Activated CD4-positive, alpha-beta T cell treated with anti-CD3 and anti-CD28 coated beads, Interleukin-2, amount 10 ng/mL, durations not matched to agents 7 days and 5 days (primary cell): ENCODE measurements around the gene RABL3. TPM values are rescaled to one million over a fixed set of nuclear protein-coding genes. Genes with fewer than 3 reads are reported as not detected.
"Not testable (repeated sequence)": the region's sequence is repeated elsewhere in the genome, so short reads cannot be mapped to it uniquely, and the experiment has no call there.

Source experiments
- CTCF ChIA-PET: fragments of 350-600 bp; sonication (Branson Sonifier 250); formaldehyde crosslinking; loops from one replicate; lab custom pipeline; 2021; ENCODE audit warnings: antibody characterized with exemption; lab: Charles Lee
- POLR2A ChIA-PET: fragments of 350-600 bp; sonication (Branson Sonifier 250); formaldehyde crosslinking; loops from one replicate; lab custom pipeline; 2021; ENCODE audit warnings: antibody characterized with exemption; lab: Charles Lee
- DNase-seq: peaks from one replicate; pipeline ENCODE4 v3.0.0-alpha.2; 2020
- H3K27ac Mint-ChIP-seq: one replicate; pipeline ENCODE4 v1.8.0; 2021; ENCODE audit warnings: mild to moderate bottlenecking, moderate library complexity, mixed read lengths
- H3K27me3 Mint-ChIP-seq: one replicate; pipeline ENCODE4 v1.8.0; 2021; ENCODE audit warnings: mixed read lengths
- H3K36me3 Mint-ChIP-seq: one replicate; pipeline ENCODE4 v1.8.0; 2021; ENCODE audit warnings: low read depth, mixed read lengths
- H3K4me1 Mint-ChIP-seq: one replicate; pipeline ENCODE4 v1.8.0; 2021; ENCODE audit warnings: mixed read lengths
- H3K4me3 Mint-ChIP-seq: one replicate; pipeline ENCODE4 v1.8.0; 2021; ENCODE audit warnings: mild to moderate bottlenecking, moderate library complexity, mixed read lengths
- H3K9me3 Mint-ChIP-seq: one replicate; pipeline ENCODE4 v1.8.0; 2021; ENCODE audit warnings: mixed read lengths
- total RNA-seq, 2 experiments: library from RNA; stranded (reverse); gene quantifications; one replicate each; pipeline ENCODE4 v1.2.3, GENCODE V29; 2021

The RABL3 gene
- total RNA-seq, 2 experiments from 2014 or later = 25.4 to 30.0 TPM

GRCh38 chr3:120648290-120648689, 94.0 kb downstream of the RABL3 start:
- H3K4me3 Mint-ChIP-seq = no peak overlapping the region
- ChIA-PET POLR2A (no interaction called here), CTCF (interaction anchor here (0.6 kb wide), 1 partner anchor 233 kb away, joined by 3 read pairs; no protein-coding TSS in a partner anchor)
- no peaks in the 10 kb centered on the region for H3K9me3 Mint-ChIP-seq
- no peak for DNase-seq
- H3K4me1 Mint-ChIP-seq = no peaks in the 10 kb centered on the region
- no peaks in the 10 kb centered on the region for H3K36me3 Mint-ChIP-seq
- H3K27me3 Mint-ChIP-seq = peaks cover 3% of the 10 kb centered on the region
- no peak overlapping the region for H3K27ac Mint-ChIP-seq

- H3K27me3 Mint-ChIP-seq = peaks cover 3% of the 10 kb centered on the region
- H3K4me3 Mint-ChIP-seq = no peak overlapping the region
- POLR2A ChIA-PET = no interaction called here
- H3K27ac Mint-ChIP-seq = no peak overlapping the region
- no peak for DNase-seq
- CTCF ChIA-PET = no interaction called here
- H3K36me3 Mint-ChIP-seq = no peaks in the 10 kb centered on the region
- no peaks in the 10 kb centered on the region for H3K9me3 Mint-ChIP-seq
- H3K4me1 Mint-ChIP-seq = no peaks in the 10 kb centered on the region
Measured at GRCh38 chr3:120646771-120647432, 95.4 kb downstream of the RABL3 start.

- H3K27me3 Mint-ChIP-seq = peaks cover 3% of the 10 kb centered on the region
- H3K36me3 Mint-ChIP-seq = no peaks in the 10 kb centered on the region
- peaks cover 1% of the 10 kb centered on the region for H3K4me1 Mint-ChIP-seq
- ChIA-PET POLR2A (no interaction called here), CTCF (no interaction called here)
- DNase-seq = no peak
- no peak overlapping the region for H3K4me3 Mint-ChIP-seq
- H3K27ac Mint-ChIP-seq = no peak overlapping the region
- H3K9me3 Mint-ChIP-seq = no peaks in the 10 kb centered on the region
Measured at GRCh38 chr3:120645083-120645845, 97.1 kb downstream of the RABL3 start.

DNA sequence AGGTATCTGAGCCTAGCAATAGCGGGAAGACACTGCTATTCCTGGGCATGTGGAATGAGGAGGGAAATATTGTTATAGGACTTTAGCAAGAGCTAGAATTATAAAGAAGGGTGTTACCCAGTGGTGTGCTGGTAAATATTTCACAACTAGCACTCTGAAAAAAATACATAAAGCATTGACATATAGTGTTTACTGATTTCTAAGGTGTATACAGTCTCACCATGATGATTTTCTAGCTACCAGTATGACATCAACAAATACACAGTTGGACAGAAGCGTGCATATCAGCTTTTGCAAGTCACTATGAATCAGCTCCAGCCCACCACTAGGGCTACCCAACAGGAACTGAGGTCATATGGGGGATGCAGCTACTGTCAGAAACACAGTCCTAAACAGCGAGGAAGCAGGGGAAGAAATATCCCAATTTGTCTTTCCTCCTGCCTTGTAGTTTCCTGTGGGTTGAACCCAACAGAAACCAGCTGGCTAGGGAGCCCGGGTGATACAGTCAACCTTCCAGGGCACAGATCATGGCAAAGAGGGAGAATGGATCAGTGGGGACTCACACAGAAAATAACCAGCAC, 99.9 kb downstream of the RABL3 start:
- CTCF ChIA-PET = no interaction called here
- peaks cover 2% of the 10 kb centered on the region for H3K9me3 Mint-ChIP-seq

GRCh38 chr3:120641696-120642246, 100.5 kb downstream of the RABL3 start:
- peaks cover 2% of the 10 kb centered on the region for H3K9me3 Mint-ChIP-seq
- CTCF ChIA-PET = no interaction called here
- DNase-seq = no peak
- no peak overlapping the region for H3K4me3 Mint-ChIP-seq
- peaks cover 7% of the 10 kb centered on the region for H3K4me1 Mint-ChIP-seq
- POLR2A ChIA-PET = no interaction called here
- H3K27ac Mint-ChIP-seq = no peak overlapping the region
- peaks cover 3% of the 10 kb centered on the region for H3K27me3 Mint-ChIP-seq
- H3K36me3 Mint-ChIP-seq = no peaks in the 10 kb centered on the region

More for the DNA sequence above, 99.9 kb downstream of the RABL3 start:
- no peak for DNase-seq
- Mint-ChIP-seq H3K27me3 (peaks cover 3% of the 10 kb centered on the region), H3K27ac (no peak overlapping the region), H3K4me3 (no peak overlapping the region), H3K36me3 (no peaks in the 10 kb centered on the region), H3K4me1 (peaks cover 7% of the 10 kb centered on the region)
- POLR2A ChIA-PET = no interaction called here

GRCh38 chr3:120640231-120640630, 102.1 kb downstream of the RABL3 start:
- H3K27ac Mint-ChIP-seq = no peak overlapping the region
- peaks cover 7% of the 10 kb centered on the region for H3K4me1 Mint-ChIP-seq
- CTCF ChIA-PET = no interaction called here
- H3K36me3 Mint-ChIP-seq = no peaks in the 10 kb centered on the region
- H3K9me3 Mint-ChIP-seq = peaks cover 2% of the 10 kb centered on the region
- peaks cover 3% of the 10 kb centered on the region for H3K27me3 Mint-ChIP-seq
- no peak overlapping the region for H3K4me3 Mint-ChIP-seq
- POLR2A ChIA-PET = no interaction called here
- no peak for DNase-seq

DNA sequence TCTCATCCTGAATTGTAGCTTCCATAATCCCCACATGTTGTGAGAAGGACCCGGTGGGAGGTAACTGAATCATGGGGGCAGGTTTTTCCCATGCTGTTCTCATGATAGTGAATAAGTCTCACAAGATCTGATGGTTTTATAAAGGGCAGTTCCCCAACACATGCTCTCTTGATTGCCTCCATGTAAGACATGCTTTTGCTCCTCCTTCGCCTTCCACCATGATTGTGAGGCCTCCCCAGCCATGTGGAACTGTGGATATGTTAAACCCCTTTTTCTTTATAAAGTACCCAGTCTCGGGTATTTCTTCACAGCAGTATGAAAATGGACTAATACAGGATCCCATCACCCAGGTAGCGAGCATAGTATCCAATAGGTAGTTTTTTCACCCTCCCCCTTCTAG, 103.5 kb downstream of the RABL3 start:
- H3K4me3 Mint-ChIP-seq, CTCF ChIA-PET, H3K36me3 Mint-ChIP-seq: not testable (repeated sequence)

GRCh38 chr3:120637851-120638559, 104.3 kb downstream of the RABL3 start:
- Mint-ChIP-seq H3K4me3 (no peak overlapping the region), H3K27me3 (no peaks in the 10 kb centered on the region), H3K4me1 (peaks cover 7% of the 10 kb centered on the region), H3K9me3 (peaks cover 2% of the 10 kb centered on the region), H3K36me3 (no peaks in the 10 kb centered on the region), H3K27ac (no peak overlapping the region)
- DNase-seq = no peak
- ChIA-PET CTCF (no interaction called here), POLR2A (no interaction called here)

More for the DNA sequence above, 103.5 kb downstream of the RABL3 start:
- POLR2A ChIA-PET, H3K27me3 Mint-ChIP-seq, H3K9me3 Mint-ChIP-seq, H3K27ac Mint-ChIP-seq, DNase-seq, H3K4me1 Mint-ChIP-seq: not testable (repeated sequence)

- peaks cover 7% of the 10 kb centered on the region for H3K4me1 Mint-ChIP-seq
- no peaks in the 10 kb centered on the region for H3K36me3 Mint-ChIP-seq
- no peak for DNase-seq
- ChIA-PET POLR2A (no interaction called here), CTCF (interaction anchor here (0.6 kb wide), 1 partner anchor 31 kb away, joined by 4 read pairs; no protein-coding TSS in a partner anchor)
- no peaks in the 10 kb centered on the region for H3K27me3 Mint-ChIP-seq
- no peak overlapping the region for H3K4me3 Mint-ChIP-seq
- peaks cover 2% of the 10 kb centered on the region for H3K9me3 Mint-ChIP-seq
- no peak overlapping the region for H3K27ac Mint-ChIP-seq
Measured at GRCh38 chr3:120636795-120637401, 105.4 kb downstream of the RABL3 start.

Other genes starting within 250 kb of the RABL3 start
- 100 to 1,000 TPM; 117 to 148 TPM for gene NDUFB4, start 146.2 kb downstream of the RABL3 start, total RNA-seq
- under 1 TPM; 0.10 to 0.55 TPM for gene HGD, start 60.3 kb downstream of the RABL3 start, total RNA-seq
- 10 to 100 TPM; 30.2 to 33.2 TPM for gene GTF2E1, start 228 bp upstream of the RABL3 start, total RNA-seq
- not detected for gene STXBP5L, start 165.7 kb upstream of the RABL3 start, total RNA-seq